OCI-M2 (cell line): ENCODE results near the gene C22orf39.
A peak's percentile ranks its signal among the peaks of the same experiment; 100 is the strongest.

Experiments
- DNase-seq: peaks from one replicate; lab custom pipeline; 2025; ENCODE audit not compliant: unreplicated experiment; lab: John Stamatoyannopoulos, UW

Gene C22orf39, protein sequence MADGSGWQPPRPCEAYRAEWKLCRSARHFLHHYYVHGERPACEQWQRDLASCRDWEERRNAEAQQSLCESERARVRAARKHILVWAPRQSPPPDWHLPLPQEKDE

GRCh38 chr22:19447330-19448075 is at the start of gene C22orf39:
Gene C22orf39, minus strand, starts transcription at chr22:19447711. Its CDS starts 23 bp downstream, at chr22:19447688.
- peak; percentile 26 for DNase-seq

- DNase-seq, result no peak
These were observed 49.7 kb upstream of the C22orf39 start for GRCh38 chr22:19497245-19497644.

DNA sequence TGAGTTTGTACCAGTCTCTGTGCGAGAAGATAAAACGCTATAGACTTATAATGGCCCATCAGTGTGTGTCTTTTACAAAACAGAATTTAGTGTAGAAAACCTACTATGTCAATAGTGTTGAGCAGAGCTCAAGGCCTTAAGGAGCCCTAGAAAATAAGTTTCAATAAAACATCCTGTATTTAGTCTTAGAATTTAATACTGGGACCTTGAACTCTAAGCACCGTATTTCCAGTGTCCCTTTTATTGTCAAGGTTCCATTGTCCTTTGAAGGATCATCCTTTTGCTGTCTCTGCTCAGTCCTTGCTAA is 48.8 kb upstream of the C22orf39 start:
- DNase-seq, result no peak

DNA sequence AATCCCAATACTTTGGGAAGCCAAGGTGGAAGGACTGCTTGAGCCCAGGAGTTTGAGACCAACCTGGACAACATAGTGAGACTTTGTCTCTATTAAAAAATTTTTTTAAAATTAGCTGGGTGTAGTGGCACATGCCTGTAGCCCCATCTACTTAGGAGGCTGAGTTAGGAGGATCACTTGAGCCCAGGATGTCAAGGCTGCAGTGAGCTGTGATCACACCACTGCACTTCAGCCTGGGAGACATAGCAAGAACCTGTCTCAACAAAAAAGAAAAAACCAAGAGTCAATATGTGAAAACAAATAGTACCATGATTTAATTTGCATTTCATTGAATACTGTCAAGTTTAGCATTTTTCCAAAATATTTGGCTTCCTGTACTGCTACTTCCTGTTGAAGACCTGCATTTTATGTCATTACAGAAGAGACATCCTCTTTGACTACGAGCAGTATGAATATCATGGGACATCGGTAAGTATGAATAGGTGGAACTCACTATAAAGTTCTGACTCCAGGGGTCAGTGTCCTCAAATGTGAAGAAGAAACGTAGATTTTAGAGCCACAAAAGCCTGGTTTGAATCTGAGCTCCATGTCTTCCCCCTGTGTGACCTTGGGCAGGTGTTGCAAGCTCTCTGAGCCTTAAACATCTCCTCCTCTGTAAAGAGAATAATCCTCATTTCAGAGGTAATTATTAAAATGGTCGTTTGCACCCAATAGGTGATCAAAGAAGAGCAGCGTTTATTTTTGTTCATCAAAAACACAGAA is 48.2 kb upstream of the C22orf39 start:
- no peak for DNase-seq

DNA sequence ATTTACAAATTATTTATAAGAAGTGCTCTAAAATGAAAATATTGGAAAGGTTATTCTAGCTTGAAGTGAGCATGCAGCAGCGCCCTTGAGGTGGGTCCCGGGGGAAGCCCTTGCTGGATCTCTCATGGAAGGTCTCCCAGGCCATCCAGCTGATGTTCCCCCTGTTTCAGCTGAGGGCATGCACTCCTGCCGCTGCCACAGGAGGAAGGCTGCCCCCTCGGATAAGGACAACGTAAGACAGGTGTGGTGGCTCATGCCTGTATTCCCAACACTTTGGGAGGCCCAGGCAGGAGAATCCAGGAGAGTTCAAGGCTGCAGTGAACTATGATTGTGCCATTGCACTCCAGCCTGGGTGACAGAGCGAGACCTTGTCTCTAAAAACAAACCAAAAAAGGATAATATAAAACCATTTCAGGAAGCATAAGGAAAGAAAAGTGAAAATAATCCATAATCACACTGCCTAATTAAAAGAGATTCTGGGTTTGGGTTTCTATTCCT is 47.2 kb upstream of the C22orf39 start:
- DNase-seq, result no peak

DNA sequence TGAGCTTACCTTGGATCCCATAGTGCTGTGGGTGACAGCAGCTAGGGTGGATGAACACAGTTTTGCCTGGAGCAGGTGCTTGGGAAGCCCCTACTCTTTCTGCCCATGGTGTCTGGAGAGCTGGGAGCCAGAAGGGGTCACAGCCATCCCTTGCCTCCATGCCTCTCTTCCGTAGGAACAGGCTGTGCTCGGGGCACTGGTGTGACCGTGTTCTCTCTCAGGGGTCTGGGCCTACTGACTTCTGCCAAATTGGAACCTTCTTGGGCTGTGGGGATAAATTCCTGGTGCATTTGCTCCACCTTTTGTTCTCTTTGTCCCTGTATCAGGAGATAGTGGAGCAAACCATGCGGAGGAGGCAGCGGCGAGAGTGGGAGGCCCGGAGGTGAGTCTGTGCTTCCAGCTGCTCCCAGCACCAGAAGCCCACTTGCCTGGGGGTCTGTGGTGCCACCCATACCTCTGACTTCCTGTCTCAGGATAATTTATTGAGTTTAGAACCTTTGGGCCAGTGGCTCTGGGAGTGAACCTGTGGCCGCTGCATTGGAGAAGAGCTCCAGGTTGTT is 46.6 kb upstream of the C22orf39 start:
- DNase-seq, result no peak

DNA sequence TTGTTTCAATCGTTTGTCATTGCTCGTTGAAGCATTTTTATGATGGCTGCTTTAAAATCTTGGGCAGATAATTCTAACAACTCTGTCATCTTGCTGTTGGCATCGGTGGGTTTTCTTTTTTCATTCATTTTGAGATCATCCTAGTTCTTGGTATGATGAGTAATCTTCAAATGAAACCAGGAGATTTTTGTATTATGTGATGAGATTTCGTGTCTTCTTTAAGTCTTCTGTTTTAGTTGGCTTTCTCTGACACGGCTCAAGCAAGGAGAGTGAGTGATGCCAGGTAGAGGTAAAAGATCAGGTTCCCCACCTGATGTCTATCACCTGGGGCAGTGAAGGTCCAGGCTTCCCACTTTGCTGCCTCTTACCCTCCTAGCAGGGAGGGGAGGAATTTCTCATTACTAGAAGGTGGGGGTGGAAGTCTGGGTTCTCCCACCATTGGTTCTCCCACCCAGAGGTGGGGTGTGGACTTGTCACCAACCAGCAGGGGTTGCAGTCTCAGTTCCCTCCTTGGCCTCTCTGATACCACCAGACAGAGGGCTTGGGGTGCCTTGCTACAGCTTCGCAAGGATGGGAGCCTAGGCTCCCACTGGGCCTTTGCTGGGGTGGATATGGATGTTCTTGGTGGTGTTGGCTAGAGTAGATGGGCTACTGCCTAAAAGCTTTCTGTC is 45.1 kb upstream of the C22orf39 start:
- no peak for DNase-seq

GRCh38 chr22:19490628-19491230 is 43.2 kb upstream of the C22orf39 start:
- DNase-seq, result no peak

DNA sequence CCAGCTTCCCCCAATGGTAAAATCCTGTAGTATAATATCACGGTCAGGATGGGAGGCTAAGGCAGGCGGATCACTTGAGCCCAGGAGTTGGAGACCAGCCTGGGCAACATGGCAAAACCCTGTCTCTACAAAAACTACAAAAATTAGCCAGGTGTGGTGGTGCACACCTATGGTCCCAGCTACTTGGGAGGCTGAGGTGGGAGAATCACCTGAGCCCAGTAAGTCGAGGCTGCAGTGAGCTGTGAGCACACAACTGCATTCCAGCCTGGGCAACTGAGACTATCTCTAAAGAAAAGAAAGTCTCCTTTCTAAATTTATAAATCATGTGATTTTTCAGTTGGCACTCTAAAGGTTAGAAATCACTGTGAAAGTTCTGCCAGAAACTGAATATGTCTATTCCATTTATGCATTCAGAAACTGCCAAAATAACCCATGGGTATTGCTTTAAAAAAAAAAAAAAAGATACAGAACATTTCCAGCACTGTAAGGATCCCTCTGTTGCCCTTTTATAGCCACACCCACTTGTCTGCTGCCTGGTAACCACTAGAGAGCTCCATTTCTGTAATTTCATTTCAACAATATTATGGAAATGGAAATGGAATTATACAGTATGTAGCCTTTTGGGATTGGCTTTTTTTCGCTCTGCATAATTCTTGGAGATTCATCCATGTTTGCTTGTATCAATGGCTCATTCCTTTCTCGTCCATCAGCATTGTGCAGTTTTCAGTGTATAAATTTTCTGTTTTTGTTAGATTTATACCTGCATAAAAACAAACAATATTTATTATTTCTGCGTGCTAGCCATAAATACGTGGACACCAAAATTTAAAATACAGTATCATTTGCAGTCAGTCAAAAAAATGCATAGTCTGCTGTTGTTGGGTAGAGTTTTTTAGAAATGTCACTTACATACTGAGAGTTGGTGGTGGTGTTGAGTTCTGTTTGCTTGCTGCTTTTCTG is 41.7 kb upstream of the C22orf39 start:
- DNase-seq, result no peak

DNA sequence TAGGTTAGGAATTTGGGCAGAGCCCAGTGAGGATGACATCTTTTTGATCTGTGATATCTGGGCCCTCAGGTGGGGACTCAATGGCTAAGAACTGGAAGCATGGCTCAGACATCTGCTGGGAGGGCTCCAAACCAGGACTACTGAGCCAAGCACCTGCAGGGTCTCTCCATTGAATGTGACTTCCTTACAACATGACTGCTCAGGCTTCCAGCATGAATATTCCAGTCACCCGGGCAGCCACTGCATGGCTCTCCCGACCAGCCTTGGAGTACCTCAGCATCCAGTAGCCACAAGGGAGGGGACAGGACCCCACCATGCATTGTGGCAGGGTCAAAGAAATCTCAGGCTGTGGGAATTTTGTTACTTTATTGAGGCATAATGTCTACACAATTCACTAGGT is 40.8 kb upstream of the C22orf39 start:
- DNase-seq, result no peak

GRCh38 chr22:19483481-19484244 is 36.2 kb upstream of the C22orf39 start:
- no peak for DNase-seq

- DNase-seq, result no peak
These were observed 34.8 kb upstream of the C22orf39 start for GRCh38 chr22:19482297-19482696.

DNA sequence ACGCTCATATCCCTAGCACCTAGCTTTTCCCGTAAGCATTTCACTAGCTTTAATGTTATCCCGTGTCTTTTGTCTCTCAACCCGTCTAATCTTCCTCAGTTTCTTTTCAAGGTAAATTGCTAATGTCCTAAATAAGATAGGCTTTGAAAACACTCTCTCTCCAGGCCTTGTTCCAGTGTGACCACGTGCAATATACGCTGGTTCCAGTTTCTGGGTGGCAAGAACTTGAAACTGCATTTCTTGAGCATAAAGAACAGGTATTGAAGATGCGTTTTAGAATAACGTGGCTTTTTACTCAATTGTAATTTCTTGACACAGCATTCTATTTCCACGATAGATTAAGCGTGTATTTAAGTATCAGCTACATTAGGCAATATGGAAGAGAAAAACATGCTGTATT is 33.3 kb upstream of the C22orf39 start:
- no peak for DNase-seq

DNA sequence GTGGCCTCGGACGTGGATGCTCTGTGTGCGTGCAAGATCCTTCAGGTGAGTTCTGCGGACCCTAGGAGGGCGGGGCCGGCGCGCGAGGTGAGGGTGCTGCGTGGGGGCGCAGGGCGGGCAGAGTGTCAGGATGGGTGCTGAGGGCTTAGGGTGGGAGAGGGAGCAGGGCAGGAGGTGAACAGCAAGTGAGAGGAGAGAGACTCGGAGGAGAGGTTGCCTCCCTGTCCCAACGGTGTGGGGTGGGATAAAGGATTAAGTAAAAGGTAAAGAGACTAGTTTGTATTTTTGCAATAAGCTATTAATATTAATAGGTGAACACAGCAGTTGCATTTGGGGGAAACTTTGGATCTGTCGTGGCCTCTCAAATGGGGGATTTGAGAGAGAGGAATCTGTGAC is 32.7 kb upstream of the C22orf39 start:
- no peak for DNase-seq

DNA sequence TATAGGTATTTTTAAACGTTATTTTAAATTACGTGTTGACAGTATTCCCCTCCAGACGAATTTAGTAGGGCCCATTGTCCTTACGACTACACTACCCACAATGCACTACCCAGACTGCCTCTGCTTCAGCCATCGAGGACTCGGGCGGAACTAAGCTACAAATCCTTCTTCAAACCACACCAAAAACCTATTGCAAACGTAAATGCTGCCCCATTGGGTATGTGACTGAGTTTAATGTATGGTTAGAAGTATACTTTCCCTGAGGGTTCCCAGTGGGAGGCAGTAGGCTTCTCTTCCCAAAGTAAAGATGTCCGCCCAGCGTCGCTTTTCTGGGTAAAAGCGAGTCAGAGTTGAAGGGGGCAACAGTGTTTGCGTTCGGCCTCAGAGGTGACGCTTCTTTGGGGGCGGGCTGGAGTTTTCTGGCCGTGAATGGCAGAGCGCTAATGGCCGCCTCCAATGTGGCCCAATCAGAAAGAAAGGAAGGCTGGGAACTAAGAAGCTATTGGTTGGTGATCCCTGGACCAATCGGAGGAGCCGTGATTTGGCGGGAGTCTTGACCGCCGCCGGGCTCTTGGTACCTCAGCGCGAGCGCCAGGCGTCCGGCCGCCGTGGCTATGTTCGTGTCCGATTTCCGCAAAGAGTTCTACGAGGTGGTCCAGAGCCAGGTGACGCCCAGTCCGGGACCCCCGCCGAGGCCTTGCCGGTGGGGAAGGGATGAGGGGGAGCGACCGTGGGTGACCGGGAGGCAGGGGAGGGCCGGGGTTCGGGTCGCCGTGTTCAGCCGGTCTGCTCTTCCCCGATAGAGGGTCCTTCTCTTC is 32.1 kb upstream of the C22orf39 start, which contains the start of gene CDC45:
CDC45 (plus strand) TSS at position 566 of the 818 bp plus-strand sequence; CDS start at position 615, 49 bp downstream.
- DNase-seq, result peak; percentile 94

DNA sequence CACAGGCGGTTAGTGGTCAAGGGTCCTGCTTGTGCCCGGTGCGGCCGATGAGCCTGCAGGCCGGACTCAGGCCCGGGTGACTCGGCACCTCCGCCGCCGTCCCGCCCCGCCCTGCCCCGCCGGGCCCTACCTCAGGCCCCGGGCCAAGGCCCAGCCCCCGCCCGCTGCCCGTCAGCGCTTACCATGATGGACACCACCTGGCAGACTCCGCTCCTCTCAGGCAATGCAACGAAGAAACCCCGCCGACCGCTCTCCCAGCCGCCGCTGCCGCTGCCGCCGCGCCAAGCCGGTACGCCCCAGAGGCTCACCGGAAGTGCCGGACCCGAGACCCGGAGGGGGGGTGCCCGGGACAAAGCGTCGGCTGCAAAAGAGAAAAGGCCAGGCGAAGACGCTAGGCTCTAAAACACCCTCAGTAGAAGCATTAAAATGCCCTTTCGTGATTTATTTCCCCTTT is 31.4 kb upstream of the C22orf39 start, which contains the start of gene UFD1:
UFD1 (minus strand) TSS at position 293 of the 454 bp plus-strand sequence; CDS start at position 185, 108 bp downstream.
- no peak for DNase-seq

DNA sequence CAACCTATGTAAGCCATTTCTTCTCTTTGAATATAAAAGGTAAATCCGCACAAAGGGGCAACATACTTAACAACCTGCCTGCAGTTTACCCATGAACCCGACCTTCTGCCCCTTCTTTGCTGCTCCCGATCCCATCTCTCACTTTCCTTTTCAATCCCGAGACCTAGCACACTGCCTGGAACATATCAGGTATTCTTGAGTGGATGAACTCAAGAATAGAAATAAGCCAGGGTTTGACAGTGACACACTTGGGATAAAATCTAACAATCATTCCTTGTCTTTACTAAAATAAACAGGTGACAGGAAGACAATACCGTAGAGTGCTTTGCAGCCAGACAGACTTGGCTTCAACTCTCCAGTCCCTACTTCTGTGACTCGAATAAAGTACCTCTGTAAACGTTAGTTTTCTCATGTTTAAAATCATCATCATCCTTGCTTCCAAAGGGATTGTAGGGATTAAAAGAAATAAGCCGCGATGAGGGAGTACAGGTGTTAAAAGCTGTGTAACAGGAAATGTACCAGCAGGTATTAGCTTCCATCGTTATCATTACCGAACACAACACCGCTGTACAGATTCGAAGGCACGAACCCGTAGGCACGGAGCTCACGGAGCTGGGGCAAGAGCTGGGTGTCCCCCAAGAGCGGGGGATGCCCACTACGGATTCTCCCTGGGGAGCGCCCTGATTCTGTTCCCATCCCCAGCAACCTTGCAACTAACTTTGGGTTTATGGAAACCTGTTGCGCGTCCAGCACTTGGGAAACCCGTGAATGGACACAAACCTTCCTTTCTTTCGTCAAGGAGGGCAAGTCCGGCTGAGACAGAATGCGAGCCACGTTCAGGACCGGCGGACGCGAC is 30.8 kb upstream of the C22orf39 start:
- no peak for DNase-seq
